GM10847 (cell line): ENCODE data around the gene CLASP1.

Source experiments
- POLR2A ChIP-seq: IDR thresholded peaks from 2 replicates; pipeline ENCODE4 v1.6.1; 2011; ENCODE audit not compliant: insufficient read length; ENCODE audit errors: extremely low read depth

The CLASP1 gene

GRCh38 chr2:121468936-121469335 lies 180.3 kb downstream of the CLASP1 start:
- no peak for TF ChIP-seq POLR2A

- TF ChIP-seq POLR2A, result no peak
Observed at GRCh38 chr2:121459291-121459690, 190.0 kb downstream of the CLASP1 start.

GRCh38 chr2:121456325-121456724 lies 192.9 kb downstream of the CLASP1 start:
- TF ChIP-seq POLR2A, result no peak

GRCh38 chr2:121455446-121455845 lies 193.8 kb downstream of the CLASP1 start:
- no peak for TF ChIP-seq POLR2A

GRCh38 chr2:121454549-121455090 lies 194.6 kb downstream of the CLASP1 start:
- no peak for TF ChIP-seq POLR2A

GRCh38 chr2:121451398-121451797 lies 197.9 kb downstream of the CLASP1 start:
- TF ChIP-seq POLR2A, result no peak

- no peak for TF ChIP-seq POLR2A
Observed at GRCh38 chr2:121450301-121450700, 199.0 kb downstream of the CLASP1 start.

- no peak for TF ChIP-seq POLR2A
Observed at GRCh38 chr2:121446647-121447241, 202.5 kb downstream of the CLASP1 start.

- no peak for TF ChIP-seq POLR2A
Observed at GRCh38 chr2:121442889-121443288, 206.4 kb downstream of the CLASP1 start.

- TF ChIP-seq POLR2A, result no peak
Observed at GRCh38 chr2:121436918-121437317, 212.3 kb downstream of the CLASP1 start.

- TF ChIP-seq POLR2A, result no peak
Observed at GRCh38 chr2:121435790-121436189, 213.5 kb downstream of the CLASP1 start.

GRCh38 chr2:121431214-121431613 lies 218.0 kb downstream of the CLASP1 start:
- TF ChIP-seq POLR2A, result no peak

GRCh38 chr2:121429927-121430520 lies 219.2 kb downstream of the CLASP1 start:
- no peak for TF ChIP-seq POLR2A

GRCh38 chr2:121429119-121429903 lies 220.0 kb downstream of the CLASP1 start:
- no peak for TF ChIP-seq POLR2A

- no peak for TF ChIP-seq POLR2A
Observed at GRCh38 chr2:121427187-121427689, 222.0 kb downstream of the CLASP1 start.

GRCh38 chr2:121420486-121420885 lies 228.8 kb downstream of the CLASP1 start:
- TF ChIP-seq POLR2A, result no peak
